ENCODE measurements around the gene STK35.

The STK35 gene

DNA sequence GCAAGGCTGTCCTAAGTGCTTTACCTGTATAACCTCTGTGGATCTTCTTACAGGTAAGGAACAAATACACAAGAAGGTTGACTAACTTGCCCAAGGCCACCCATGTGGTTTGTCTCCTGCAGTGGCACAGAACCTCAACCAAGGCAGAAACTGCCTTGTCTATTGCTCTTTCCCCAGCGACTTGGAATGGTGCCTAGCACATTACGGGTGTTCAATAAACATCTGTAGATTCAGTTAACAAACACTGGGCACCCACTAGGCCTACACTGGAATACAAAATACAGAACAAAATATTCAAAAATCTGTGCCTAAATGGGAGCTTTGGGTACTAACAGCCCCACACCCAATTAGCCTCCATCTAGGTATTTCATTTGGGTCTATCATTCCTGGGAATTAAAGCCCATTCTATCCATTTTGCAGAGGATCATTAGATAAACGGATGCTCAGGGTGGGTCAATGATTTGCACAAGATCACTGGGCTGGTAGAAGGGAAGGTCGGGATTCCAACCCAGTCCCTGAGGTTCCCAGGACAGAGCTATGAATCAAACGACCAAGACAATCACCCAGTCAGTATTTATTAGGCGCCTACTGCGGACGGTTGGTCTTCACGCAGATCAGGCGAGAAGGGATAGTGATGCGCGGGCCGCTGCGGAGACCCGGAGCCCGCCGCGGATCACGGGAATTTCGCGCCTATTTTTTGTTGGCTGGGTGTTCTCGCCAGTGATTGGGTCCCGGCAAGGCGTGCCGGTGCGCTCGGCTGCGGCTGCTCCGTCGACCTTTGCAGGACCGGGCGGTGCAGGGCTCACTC, at the start of gene STK35:
Gene STK35, plus strand, starts transcription at position 771 of the 808 bp plus-strand sequence. CDS start 55 bp downstream, outside the sequence.
- peak; percentile 77 for DNase-seq

DNA sequence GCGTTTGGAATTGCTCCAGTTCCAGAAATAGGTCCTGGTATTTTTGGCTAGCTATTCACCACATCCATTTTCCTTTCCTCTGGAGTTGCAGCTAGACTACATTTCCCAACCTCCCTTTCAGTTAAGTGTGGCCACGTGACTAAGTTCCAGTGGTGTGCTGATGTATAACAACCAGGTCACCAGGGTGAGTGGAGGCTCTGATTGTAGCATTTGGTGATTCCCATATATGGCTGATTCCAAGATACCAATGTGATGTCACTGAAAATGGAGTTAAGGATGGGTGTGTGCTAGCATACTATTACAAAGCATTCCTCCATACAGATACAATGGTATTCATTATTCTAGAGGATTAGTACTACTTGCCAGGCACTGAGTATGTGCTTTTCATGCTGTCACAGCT, 49.7 kb upstream of the STK35 start:
- DNase-seq = no peak

DNA sequence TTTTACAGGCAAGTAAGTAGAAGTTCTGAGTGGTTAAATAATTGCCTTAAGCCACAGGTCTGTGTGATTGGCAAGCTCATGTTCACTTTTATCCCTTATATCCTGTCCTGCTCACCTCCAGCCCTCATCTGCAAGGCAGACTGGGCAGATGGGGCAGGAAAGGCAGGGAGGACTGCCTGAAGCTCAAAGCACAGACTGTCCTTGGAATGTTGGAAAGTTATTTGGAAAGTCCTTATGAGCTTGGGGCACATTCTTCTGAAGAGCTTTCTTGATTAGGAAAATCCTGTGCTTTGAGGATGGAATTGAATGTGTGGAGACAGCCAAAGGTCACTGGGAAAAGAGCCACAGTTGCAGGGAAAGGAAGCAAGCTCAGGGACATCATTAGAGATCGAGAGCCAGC, 48.9 kb upstream of the STK35 start:
- no peak for DNase-seq

DNA sequence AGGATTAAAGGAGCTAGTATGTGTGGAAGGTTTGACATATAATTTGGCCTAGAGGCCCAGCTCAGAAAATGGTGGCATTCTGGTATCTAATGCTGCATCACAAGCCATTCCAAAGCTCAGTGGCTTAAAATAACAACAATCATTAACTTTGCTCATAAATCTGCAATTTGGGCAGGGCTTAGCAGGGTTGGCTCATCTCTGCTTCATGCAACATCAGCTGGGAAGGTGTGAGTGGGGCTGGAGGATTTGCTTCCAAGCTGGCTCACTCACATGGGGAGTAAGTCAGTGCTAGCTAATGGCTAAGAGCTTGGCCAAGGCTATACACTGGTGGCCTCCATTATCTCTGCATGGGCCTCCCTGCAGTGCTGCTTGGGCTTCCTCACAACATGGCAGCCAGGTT, 48.0 kb upstream of the STK35 start:
- DNase-seq = no peak

DNA sequence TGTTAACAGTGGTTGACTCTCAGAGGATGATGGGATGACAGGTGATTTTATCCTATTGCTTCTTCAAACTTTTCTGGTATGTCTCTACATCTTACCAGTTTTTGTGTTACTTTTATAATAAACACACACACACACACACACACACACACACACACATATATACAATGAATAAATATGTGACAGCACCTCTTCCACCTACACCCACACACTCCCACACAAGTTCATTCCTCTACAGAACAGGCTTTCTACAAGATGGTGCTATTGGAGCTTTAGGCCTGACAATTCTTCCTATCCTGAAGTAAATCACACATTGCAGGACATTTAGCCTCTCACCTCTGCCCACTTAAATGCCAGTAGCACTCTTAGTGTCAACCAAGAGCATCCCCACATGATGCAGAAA, 46.7 kb upstream of the STK35 start:
- DNase-seq = no peak

DNA sequence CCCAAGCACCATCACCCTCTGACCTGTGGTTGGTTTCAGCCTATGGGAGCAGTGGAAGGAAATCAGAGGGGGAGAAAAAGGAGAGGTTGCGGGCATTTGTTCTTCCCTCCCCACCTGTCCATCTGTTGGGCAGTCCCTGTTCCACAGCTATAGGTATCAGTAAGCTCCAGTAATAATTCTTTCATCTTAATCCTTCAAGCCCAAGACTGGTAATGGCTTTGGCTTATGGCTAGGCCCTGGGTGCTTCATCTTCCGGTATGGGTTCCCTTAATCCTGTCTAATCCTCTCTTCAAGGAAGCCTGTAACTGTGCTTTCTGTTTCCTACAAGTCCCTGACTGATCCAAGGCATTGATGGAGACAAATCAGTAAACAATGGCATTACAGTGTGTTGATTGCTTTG, 42.2 kb upstream of the STK35 start:
- no peak for DNase-seq

DNA sequence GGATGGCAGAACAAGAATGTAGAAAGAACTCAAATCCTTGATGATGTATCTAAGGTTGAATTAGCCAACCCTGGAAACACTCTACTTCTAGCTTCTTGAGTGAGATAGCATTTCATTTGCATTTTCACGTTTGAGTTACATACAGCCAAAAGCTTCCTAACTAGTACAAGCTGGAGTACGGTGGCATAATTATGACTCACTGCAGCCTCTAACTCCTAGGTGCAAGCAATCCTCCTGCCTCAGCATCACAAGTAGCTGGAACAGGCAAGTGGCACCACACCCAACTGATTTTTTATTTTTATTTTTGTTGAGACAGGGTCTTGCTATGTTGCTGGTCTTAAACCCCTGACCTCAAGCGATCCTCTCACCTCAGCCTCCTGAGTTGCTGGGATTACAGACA, 36.5 kb upstream of the STK35 start:
- DNase-seq = no peak

DNA sequence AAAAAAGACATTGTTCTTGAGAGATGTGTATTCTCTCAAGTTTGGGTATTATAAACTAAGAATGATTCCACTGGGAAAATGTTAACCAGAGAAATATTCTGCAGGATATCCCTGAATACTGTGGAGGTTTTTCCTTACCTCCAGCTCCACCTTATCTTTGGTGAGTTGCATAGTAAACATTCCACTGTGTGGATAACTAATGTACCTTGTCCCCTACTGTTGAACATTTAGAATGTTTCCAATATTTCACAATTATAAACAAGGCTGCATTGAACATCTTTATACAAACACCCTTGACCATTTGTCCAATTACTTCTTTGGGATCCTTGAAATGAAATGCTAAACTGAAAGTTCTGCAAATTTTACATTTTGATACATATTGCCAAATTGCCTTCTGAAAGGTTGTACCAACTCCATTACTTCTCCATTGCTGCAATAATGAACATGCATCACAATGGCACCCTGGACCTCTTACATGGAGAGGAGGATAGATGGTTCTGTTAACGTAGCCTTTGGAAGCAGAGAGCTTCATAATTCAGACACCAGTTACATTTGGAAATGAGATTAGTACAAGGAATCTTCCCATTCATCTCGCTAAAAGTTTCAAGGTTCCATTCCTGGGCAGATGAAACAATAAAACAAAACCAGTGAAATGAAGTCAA, 35.0 kb upstream of the STK35 start:
- DNase-seq = no peak

DNA sequence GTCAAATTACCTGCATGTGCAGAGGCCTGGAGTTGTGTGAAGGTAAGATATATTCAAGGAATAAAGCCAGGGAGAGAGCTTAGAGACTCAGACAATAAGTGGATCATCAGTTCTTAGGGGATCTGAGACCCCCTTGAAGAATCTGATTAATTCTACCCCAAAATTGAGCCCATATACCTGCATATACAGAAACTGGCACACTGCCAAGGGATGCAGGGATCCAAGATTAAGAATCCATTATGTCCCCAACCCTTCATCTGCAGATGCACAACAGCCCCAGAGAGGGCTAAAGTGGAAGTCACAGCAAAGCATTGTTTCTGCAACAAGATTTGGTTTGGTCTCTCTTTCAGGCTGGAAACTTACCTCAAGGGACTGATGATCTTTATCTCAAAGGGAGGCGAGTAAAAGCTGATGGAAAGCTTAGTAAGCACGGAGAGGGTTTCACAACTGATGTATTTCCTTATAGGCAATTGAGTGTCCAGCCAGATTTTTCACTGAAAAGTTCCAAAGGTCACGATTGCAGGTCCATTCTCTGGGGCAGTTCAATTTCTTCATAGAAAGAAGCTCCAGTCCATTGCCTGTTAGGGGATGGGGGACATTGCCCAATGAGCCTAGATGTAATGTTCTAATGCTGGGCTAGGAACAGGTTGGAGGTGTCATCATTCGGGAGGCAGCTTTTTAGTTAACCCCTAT, 20.9 kb upstream of the STK35 start:
- no peak for DNase-seq

DNA sequence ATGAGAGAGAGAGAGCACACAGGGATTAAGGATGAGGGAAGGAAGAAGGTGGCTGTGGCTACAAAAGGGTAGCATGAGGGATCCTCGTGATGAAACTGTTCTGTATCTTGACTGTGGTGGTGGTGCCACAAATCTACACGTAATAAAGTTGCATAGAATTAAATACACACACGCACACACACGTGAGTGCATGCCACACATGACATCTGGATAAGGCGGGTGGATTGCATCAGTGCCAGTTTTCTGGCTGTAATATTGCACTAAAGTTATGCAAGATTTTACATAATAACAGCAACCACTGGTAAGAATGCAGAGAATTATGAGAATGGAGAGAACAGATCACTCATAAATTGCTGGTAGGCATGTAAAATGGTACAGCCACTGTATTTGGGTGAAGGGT, 16.9 kb upstream of the STK35 start:
- no peak for DNase-seq

DNA sequence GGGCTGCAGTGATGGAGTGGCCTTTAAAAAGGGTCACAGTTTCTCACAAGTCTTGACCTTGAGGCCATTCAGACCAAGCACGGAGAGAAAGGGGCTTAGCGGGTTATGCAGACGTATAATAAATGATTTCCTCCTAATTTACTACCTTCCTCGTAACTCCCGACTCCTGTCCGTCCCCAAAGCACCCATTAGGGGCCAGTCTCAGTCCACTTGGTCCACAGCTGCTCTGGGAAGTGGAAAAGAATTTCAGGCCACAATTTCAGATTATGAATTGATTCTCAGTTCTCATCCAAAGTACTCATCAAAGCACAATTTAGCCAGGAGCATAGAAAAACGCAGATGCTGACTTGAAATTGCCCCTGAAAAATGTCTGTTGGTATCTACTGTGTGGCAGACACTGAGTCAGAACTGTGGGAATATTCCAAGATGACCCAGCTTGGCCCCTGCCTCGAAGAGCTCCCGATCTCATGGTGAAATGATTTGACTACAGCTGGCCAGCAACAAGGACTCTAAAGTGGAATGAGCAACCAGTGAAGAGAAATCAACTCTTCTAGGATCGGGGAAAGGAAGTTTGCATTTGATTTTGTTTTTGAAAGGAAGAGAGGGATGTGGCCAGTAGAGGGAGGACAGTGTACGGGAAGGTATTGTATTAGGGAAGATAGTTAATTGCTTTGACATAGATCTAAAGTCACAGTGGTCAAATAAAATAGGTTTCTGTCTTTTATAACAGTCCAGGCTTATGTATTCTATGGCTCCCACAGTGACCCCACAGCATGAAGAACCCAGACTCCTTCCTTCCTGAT, 15.2 kb upstream of the STK35 start:
- DNase-seq = no peak

DNA sequence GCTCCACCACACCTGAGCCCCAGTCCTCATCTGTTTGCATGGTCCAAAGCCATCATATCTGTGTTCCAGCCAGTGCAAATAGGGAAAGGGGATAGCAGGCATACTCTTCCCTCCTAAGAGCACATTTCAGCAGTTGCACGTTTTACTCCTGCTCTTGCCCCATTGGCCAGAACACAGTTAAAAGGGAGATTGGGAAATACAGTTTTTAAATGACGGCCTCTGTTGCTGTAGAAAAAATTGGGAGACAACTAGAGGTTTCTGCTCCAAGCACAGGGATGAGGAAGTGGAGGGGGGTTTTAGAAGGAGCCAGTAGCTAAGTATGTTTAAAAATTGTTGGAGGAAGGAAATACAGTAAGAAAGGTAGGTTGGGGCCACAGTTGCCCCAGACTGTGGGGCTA, 14.6 kb upstream of the STK35 start:
- DNase-seq = no peak

DNA sequence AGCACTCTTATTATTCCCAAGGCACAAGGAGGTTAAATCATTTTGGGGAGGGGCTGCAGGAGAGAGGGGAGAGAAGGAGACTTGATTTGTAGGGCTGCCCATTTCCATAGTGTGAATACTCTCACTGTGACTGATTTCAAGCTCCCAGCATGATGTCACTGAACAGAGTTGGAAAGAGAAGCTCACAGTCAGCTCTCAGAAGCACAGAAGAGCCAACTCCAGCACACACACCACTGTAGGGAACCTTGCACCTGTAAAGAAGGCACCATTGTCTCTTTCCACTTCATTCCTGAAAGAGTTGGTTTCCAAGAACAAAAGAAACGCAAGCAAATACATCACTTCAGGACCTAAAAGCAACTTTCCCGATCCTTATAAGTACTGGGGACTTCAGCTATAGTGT, 12.7 kb upstream of the STK35 start:
- no peak for DNase-seq

DNA sequence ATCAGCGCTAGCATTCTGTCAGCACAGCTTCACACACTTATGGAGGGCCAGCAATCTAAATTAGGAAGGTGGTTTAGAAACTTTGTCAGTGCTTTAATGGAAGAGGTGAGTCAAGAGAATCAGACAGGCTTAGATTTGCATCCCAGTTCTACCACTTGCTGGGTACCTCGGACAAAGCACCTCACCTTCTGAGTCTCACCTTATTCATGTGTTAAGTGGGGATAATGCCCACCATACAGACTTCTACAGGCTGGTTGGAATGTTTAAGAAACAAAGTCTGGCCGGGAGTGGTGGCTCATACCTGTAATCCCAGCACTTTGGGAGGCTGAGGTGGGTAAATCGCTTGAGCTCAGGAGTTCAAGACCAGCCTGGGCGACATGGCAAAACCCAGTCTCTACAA, 12.2 kb upstream of the STK35 start:
- no peak for DNase-seq

DNA sequence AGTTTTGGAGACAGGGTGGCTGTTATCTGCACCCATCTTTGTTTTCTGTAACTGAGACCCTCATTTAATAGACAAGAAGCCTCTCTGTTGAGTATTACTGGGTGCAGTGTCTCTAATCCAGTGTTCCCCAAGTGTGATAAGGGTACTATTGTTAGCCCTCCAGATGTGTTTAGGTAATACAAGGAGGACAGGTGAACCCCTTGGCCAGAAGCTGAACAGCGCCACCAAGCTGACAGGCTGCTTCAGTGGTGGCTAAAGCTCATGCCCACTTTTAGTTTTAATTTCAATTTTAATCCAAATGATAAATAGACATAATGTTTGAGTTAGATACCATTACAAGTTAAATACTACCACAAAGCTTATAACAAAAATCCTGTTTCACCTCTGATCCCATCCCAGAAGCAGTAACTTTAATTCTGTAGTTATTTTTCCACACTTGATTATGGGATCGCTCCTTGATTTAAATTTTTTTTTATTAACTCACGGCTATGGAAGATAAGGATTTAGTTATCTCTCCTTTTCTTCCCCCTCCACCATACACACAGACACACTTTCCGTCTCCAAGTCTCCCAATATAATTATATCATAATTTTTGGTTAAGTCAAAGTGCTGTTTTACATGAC, 8.4 kb upstream of the STK35 start:
- DNase-seq = peak; percentile 31

DNA sequence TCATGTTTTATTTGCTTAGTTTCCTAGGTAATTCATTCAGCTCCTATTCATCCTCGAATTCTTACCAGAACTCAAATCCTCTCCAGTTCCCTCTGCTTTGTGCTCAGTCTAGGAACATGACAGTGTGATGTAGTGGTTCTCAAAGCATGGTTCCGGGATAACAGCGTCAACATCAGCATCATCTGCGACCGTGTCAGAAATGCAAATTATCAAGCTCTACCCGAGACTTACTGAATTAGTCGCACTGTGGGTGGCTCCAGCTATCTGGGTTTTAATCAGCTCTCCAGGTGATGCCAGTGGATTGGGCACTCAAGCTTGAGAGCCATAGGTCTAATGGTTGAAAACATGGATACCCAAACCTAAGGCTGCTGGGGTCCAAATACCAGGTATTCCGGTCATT, 7.7 kb upstream of the STK35 start:
- no peak for DNase-seq

DNA sequence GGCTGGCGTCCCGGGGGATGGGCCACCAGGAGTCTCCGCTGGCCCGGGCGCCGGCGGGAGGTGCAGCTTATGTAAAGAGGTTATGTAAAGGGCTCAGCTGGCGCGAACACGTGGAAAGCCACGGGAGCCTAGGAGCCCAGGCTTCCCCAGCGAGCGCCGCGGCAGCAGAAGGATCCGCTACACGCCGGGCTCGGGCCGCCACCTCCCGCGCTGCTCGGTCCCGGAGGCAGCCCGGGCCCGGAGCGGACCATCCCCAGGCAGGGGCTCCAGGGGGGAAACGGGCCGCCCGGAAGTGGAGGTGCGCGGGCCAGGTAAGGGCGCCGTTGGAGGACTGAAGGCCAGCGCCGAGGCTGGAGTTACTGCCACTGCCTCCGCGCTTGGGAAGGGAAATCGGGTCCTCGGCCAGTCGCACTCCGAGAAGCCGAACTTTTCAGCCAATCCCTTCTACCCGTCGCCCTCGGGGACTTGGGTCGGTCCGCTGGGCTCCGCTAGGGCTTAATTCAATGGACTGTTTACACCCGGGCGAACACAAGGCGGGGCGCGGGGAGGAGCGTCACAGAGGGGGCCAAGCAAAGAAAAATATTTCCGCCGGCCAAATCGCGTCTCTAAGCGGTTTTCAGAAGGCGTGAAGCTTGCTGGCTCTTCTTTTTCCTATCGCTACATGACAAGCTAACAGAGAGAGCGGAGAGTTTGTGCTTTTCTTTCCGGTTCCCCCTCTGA, 398 bp downstream of the STK35 start:
- peak; percentile 91 for DNase-seq

DNA sequence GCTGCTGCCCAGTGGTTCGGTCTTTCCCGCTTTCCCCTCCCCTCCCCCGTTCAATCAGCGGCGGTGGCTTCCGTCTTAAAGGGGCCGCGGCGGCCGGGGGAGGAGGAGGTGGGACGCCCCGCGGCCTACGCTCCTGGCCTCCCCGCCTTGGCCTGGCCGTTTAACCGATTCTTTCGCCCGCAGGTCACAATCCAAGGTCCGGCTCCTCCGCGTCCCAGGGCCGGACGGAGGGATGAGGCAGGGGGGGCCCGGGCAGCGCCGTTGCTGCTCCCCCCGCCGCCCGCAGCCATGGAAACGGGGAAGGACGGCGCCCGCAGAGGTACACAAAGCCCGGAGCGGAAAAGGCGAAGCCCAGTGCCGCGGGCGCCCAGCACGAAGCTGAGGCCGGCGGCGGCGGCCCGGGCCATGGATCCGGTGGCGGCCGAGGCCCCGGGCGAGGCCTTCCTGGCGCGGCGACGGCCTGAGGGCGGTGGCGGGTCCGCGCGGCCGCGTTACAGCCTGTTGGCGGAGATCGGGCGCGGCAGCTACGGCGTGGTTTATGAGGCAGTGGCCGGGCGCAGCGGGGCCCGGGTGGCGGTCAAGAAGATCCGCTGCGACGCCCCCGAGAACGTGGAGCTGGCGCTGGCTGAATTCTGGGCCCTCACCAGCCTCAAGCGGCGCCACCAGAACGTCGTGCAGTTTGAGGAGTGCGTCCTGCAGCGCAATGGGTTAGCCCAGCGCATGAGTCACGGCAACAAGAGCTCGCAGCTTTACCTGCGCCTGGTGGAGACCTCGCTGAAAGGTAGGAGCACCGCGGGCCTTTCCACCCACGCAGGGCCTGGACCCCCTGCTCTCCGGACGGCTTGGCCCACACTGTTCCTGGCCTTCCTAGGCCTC, 1.2 kb downstream of the STK35 start:
- DNase-seq = peak; percentile 88

DNA sequence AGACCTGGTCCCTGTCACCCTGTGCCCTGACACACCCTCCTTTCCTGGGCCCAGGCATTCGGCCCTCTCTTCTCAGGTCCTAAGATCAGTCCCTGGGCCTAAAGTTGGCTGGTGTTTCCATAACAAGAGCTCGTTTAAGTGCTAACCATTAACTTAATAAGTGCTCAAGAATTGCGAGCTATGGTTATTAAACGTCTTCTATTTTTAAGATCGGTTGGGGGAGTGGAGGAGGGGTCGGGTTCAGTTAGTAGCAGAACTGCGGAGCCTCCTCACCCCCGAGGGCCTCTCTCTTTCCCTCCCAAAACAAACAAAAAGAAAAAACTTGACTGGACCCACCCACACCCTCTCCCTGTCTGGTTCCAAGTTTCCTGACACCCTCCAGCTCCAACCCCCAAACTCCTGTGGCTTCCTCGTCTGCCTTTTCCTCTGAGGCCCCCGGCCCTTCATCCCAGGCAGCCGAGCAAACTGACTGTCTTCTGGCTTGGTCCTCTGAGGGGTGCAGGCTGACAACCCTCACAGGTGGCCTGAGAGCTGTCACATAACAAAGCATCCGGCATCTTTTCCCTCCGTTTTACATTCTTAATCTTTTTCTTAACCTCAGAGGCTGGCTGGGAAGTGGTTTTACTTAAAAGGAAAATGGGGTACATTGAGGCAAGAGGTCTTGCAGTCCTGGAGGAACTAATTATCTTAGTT, 2.0 kb downstream of the STK35 start:
- DNase-seq = no peak

DNA sequence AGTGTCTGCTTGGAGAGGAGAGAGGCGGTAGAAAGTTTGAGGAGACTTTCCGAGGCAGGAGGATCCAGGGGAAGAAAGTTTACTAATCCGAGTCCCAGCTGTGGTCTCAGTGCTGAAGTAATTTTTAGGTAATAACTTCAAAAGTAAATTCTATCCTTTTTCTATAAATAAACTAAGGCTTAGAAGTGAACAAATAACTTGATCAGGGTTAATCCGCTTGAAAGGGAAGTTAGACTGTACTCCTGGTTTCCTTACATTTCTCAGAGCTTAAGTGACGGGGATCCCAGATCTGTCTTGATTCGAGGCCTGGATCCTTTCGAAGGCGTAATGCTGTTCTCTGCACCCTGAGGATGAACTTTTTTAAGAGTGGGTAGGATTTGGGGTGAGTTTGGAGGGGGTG, 2.6 kb downstream of the STK35 start:
- no peak for DNase-seq

Data from CD4-positive, alpha-beta T cell treated with Interleukin-6 for 4 hours (primary cell).